AG04449 (cell line): ENCODE measurements around the gene MEG3.
A peak's percentile ranks its signal among the peaks of the same experiment; 100 is the strongest.

ENCODE experiments used
- CTCF ChIA-PET: fragments of 350-600 bp; formaldehyde crosslinking; extraction: SDS; loops from one replicate; lab custom pipeline; 2021; ENCODE audit warnings: antibody characterized with exemption; lab: Yijun Ruan, JAX
- POLR2A ChIA-PET: fragments of 400-600, 350-600 bp; formaldehyde crosslinking; extraction: SDS; loops from one replicate; lab custom pipeline; 2020; ENCODE audit warnings: antibody characterized with exemption, inconsistent platforms; lab: Yijun Ruan, JAX
- DNase-seq: peaks from one replicate; pipeline ENCODE4 v3.0.0-alpha.2; 2010; ENCODE audit warnings: low read depth, low spot score
- H3K4me3 ChIP-seq: 2 replicates; pipeline ENCODE4 v1.5.1; 2011; ENCODE audit warnings: low read depth, mild to moderate bottlenecking, control low read depth, low read length
- CTCF ChIP-seq: IDR thresholded peaks from one replicate; pipeline ENCODE4 v1.5.1; 2011; ENCODE audit warnings: mild to moderate bottlenecking, moderate library complexity, low read length, control low read depth, inconsistent platforms; ENCODE audit not compliant: insufficient read depth; ENCODE audit errors: missing control alignments

MEG3 gene

DNA sequence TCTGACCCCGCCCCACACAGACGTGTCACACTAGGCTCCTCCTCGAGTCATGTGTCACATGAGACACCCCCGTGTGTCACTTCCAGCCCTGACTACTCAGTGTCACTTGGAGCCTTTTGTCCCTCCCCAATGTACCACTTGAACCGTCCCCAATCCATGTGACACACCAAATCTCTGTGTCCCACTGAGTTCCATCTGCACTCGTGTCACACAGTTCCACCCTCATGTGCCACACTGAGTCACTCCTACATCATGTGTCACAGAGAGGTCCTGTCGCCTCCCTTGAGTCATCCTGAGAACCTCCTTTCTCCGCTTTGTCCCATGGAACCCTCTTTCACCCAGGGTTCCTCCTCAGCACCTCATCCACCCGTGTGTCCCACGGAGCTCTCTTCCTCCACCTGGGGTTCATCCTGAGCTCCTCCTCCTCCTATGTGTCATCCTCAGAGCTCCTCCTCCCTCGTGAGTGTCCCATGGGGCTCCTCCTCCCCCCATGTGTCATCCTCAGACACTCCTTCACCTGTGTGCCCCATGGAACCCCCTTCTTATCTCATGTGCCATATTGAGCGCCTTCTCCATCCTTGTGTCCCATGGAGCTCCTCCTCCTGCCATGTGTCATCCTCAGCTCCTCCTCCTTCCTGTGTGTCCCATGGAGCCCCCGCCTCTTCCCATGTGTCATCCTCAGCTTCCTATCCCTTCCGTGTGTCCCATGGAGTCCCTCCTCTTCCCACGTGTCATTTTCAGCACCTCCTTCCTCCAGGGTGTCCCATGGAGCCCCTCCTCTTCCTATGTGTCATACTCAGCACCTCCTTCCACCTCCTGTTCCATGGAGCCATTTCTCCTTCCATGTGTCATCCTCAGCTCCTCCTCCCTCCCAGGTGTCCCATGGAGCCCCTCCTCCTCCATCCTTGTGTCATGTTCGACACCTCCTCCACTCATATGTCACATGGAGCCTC is 45.6 kb downstream of the MEG3 start:
- POLR2A ChIA-PET: no interaction called here
- CTCF ChIA-PET: interaction anchor here (1.4 to 1.8 kb wide), 2 partner anchors 8 to 41 kb away, joined by 3 to 5 read pairs; no protein-coding TSS in a partner anchor
- no peak for TF ChIP-seq CTCF
- peak; percentile 29 for DNase-seq
- H3K4me3 ChIP-seq: no peak overlapping the region

DNA sequence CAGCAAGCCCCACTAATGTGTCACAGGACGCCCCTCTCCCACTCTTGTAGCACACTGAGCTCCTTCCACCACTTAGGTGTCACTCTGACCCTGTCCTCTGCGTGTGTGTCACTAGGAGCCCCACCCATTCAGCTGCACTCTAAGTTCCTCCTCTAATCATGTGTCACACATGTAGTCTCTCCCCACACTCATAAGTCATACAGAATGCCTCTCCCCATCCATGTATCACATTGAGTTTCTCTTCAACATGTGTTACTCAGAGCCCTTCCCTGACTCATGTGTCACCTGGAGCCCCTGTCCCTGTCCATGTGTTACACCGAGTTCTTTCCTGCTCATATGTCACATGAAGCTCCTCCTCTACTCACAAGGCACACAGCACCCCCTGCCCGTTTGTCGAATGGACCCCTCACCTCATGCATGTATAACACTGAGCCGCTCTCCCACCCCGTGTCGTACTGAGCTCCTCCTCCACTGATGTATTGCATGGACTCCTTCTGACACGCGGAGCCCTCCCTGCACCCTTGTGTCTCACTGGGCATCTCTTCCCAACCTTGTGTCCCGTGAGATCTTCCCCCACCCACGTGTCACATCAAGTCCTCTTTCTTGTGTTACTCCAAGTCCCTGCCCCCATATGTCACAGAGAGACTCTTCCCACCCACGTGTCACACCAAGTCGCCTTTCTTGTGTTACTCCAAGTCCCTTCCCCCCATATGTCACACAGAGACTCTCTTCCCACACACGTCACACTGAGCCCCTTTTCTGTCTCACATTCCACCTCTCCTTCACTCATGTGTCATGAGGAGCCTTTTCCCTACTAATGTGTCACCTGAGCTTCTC is 46.6 kb downstream of the MEG3 start:
- H3K4me3 ChIP-seq: no peak overlapping the region
- CTCF ChIA-PET: interaction anchor here (1.4 to 1.8 kb wide), 2 partner anchors 9 to 42 kb away, joined by 3 to 5 read pairs; no protein-coding TSS in a partner anchor
- DNase-seq: no peak
- TF ChIP-seq CTCF: no peak
- POLR2A ChIA-PET: no interaction called here

DNA sequence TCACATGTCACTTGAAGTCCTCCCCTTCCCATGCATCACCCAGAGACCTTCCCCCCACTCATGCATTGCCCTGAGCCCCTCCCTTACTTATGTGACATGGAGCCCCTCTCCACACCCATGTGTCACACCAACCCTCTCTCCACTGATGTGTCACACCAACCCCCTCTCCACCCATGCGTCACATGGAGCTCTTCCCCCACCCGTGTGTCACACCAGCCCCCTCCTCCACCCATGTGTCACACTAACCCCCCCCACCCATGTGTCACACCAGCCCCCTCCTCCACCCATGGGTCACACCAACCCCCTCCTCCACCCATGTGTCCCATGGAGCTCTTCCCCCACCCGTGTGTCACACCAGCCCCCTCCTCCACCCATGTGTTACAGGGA is 47.2 kb downstream of the MEG3 start:
- CTCF ChIA-PET: interaction anchor here (1.4 kb wide), 1 partner anchor 43 kb away, joined by 3 read pairs; no protein-coding TSS in a partner anchor
- no peak overlapping the region for H3K4me3 ChIP-seq
- DNase-seq: no peak
- POLR2A ChIA-PET: no interaction called here
- TF ChIP-seq CTCF: no peak

GRCh38 chr14:100874051-100874410 is 48.1 kb downstream of the MEG3 start:
- no peak overlapping the region for H3K4me3 ChIP-seq
- DNase-seq: no peak
- ChIA-PET CTCF (no interaction called here), POLR2A (no interaction called here)
- no peak for TF ChIP-seq CTCF

GRCh38 chr14:100874411-100875091 is 48.6 kb downstream of the MEG3 start:
- CTCF ChIA-PET: no interaction called here

More at GRCh38 chr14:100874411-100875091, 48.6 kb downstream of the MEG3 start:
- POLR2A ChIA-PET: no interaction called here
- DNase-seq: no peak
- no peak for TF ChIP-seq CTCF
- no peak overlapping the region for H3K4me3 ChIP-seq
